Adrenal gland (tissue), 12 donors: Measurements from ENCODE around the gene CRK. TPM values are rescaled to one million over a fixed set of nuclear protein-coding genes. Genes with fewer than 3 reads are reported as not detected.
A peak's percentile ranks its signal among the peaks of the same experiment; 100 is the strongest.

Source experiments
- DNase-seq, 7 donors: peaks; one replicate each; pipeline ENCODE4 v3.0.0-alpha.2; 2019 to 2020
- H3K27ac ChIP-seq, 5 donors: fragments of 200-600 bp; sonication (generic) in 4 of 5; 1 replicate in 3 of 5; 2 replicates in 2 of 5; pipeline versions ENCODE4 v1.5.1 to v1.8.0; 2016 to 2020; ENCODE audit warnings: mild to moderate bottlenecking in 1 of 5
- H3K27me3 ChIP-seq: fragments of 200-600 bp; 2 replicates; pipeline ENCODE4 v1.8.0; 2021
- H3K36me3 ChIP-seq, 2 donors: fragments of 200-600 bp; replicated peaks in 1 of 2; 1 replicate in 1 of 2; 2 replicates in 1 of 2; pipeline versions ENCODE4 v1.5.1 to v1.8.0; 2018 to 2022
- H3K4me1 ChIP-seq, 2 donors: fragments of 200-600 bp; replicated peaks in 1 of 2; 1 replicate in 1 of 2; 2 replicates in 1 of 2; pipeline versions ENCODE4 v1.5.1 to v1.8.0; 2018 to 2021
- H3K4me3 ChIP-seq, 4 donors: fragments of 200-600 bp; sonication (generic) in 3 of 4; one replicate each; pipeline ENCODE4 v1.5.1; 2016 to 2018
- H3K9me3 ChIP-seq, 3 donors: fragments of 200-600 bp; sonication (generic) in 1 of 3; replicated peaks in 1 of 3; 1 replicate in 2 of 3; 2 replicates in 1 of 3; pipeline versions ENCODE4 v1.5.1 to v1.8.0; 2016 to 2021
- POLR2A ChIP-seq, 2 donors: fragments of 450-650 bp; IDR thresholded peaks; one replicate each; pipeline ENCODE4 v1.6.1; 2017; ENCODE audit warnings: antibody characterized with exemption in 2 of 2, mild to moderate bottlenecking in 2 of 2, moderate library complexity in 1 of 2
- WGBS, 4 donors: extraction: QIAGEN DNeasy Blood & Tissue Kit in 2 of 4; methylation state at CpG; one replicate each; pipeline versions ENCODE4 v1.1.5 to v1.1.7; 2013 to 2017; 5-methylcytosine and 5-hydroxymethylcytosine counted together
- intact Hi-C, 2 donors: fragments of 100-400 bp; cut with DNase I; formaldehyde crosslinking; loops; one replicate each; pipeline versions ENCODE4 v1.14.1 to v1.15.0; 2022 to 2023
- polyA plus RNA-seq, 3 donors: library from polyadenylated mRNA; stranded (reverse); fragments of 200-250 nt in 2 of 3; fragments of 350-450 nt in 1 of 3; fragmentation: Illumina TruSeq in 1 of 3; extraction: RNeasy Lipid Tissue Mini Kit (QIAGEN cat#74804) in 1 of 3; gene quantifications; one replicate each; pipeline ENCODE4 v1.2.3, GENCODE V29; 2013 to 2014
- total RNA-seq, 9 donors: library from RNA; depleted of rRNA in 4 of 9; stranded (reverse); fragments of >200 nt in 4 of 9; fragments of 120-200 nt in 1 of 9; fragmentation: NEBNext Ultra II Directional in 1 of 9; extraction: Animal tissue kit (Norgen Biotek cat#: 25700) in 1 of 9; gene quantifications; one replicate each; pipeline versions ENCODE4 v1.1.0 to v1.2.4, GENCODE V29; 2013 to 2023
- TF ChIP-seq, protein P1 (sequence below), 6 experiments: fragments of 450-650 bp in 4 of 6; fragments of 200-600 bp in 2 of 6; sonication (generic) in 1 of 6; IDR thresholded peaks; 1 replicate in 5 of 6; 2 replicates in 1 of 6; pipeline versions ENCODE4 v1.5.1 to v1.8.0; 2016 to 2021; ENCODE audit warnings: antibody characterized with exemption in 6 of 6, mild to moderate bottlenecking in 2 of 6, moderate library complexity in 1 of 6
- donor health status: healthy with polysubstance abuse.
- donor health status: Bipolar disorder and iron deficiency.
- donor health status: DM: yes; HTN: yes; CAD: no.
- donor health status: DM: no; HTN: no; CAD: no.
- donor health status: DM: no; HTN: no; CAD: no.
- donor health status: DM: yes; HTN: yes; CAD: no.

The CRK gene
- total and polyA plus RNA-seq, 12 donors, result 20.3 to 80.6 (median 58.5) TPM

DNA sequence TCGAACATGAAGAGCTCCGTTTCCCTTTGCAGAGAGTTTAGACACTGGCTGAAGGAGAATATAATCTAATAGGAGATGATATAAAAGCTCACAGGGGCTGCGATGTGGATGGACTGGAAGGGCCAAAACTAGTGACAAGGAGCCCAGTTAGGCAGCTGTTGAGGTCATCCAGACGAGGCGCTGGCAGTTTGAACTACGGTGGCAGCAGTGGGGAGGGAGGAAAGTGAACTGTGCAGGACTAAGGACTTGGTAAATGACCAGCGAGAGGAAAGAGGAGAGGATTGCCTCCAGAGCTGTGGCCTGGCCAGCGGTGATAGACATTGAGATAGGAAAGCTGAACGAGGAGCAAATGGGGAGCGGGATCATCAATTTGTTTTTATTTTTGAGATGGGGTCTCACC lies 41.4 kb downstream of the CRK start:
- peaks cover 0 to 2% of the 10 kb centered on the region in 2 donors for H3K36me3 ChIP-seq
- no peak overlapping the region for H3K4me3 ChIP-seq
- WGBS, 4 donors, result 81 to 85% (median 84%) methylated on average over 10 of the region's 10 CpGs
- no peaks in the 10 kb centered on the region for H3K4me1 ChIP-seq
- no peaks in the 10 kb centered on the region for H3K9me3 ChIP-seq
- DNase-seq, result no peak
- no peak overlapping the region for H3K27ac ChIP-seq
- intact Hi-C loops, result no loop called here
- H3K27me3 ChIP-seq, result no peaks in the 10 kb centered on the region
- TF ChIP-seq POLR2A (IDR thresholded peaks at IDR 0.05), result no peak
- TF ChIP-seq, protein P1, sequence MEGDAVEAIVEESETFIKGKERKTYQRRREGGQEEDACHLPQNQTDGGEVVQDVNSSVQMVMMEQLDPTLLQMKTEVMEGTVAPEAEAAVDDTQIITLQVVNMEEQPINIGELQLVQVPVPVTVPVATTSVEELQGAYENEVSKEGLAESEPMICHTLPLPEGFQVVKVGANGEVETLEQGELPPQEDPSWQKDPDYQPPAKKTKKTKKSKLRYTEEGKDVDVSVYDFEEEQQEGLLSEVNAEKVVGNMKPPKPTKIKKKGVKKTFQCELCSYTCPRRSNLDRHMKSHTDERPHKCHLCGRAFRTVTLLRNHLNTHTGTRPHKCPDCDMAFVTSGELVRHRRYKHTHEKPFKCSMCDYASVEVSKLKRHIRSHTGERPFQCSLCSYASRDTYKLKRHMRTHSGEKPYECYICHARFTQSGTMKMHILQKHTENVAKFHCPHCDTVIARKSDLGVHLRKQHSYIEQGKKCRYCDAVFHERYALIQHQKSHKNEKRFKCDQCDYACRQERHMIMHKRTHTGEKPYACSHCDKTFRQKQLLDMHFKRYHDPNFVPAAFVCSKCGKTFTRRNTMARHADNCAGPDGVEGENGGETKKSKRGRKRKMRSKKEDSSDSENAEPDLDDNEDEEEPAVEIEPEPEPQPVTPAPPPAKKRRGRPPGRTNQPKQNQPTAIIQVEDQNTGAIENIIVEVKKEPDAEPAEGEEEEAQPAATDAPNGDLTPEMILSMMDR (IDR thresholded peaks at IDR 0.05), result no peak

DNA sequence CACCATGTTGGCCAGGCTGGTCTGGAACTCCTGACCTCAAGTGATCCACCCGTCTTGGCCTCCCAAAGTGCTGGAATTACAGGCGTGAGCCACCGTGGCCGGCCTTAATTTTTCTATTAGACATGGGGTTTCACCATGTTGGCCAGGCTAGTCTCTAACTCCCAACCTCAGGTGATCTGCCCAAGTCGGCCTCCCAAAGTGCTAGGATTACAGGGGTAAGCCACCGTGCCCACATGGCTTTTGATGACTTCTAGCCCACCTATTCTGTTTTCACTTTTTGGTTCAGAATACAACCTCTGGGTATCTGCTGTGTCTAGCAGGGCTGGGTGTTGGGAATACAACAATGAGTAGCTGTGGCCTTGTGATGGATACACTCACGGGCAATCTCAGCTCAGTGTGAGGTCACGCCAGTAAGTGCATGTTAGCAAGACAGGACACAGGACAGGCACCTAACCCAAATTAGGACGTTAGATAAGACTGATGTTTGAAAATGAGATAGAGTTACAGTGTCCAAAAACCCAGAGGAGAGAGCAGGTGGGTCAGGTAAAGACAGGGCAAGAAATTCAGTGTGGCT lies 41.9 kb downstream of the CRK start:
- DNase-seq, result no peak
- intact Hi-C loops, result no loop called here

DNA sequence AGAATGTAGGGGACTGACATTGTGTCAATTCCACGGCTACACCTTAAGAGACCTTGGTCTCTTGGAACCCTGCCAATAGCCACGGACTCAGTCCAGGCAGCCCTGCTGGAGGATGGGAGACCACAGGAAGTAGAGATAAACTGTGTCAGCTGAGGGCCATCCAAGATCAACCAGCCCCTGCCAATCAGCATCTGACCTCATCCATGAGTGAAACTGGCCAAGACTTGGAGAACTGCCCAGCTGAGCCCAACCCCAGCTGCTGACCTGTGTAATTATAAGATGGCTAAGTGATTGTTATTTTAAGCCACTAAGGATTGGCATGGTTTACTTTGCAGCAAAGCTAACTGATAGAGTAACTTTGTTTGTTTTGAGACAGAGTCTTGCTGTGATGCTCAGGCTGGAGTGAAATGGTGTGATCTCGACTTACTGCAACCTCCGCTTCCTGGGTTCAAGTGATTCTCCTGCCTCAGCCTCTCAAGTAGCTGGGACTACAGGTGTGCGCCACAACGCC lies 42.7 kb downstream of the CRK start:
- no peaks in the 10 kb centered on the region for H3K9me3 ChIP-seq
- no peak overlapping the region for H3K4me3 ChIP-seq
- H3K27me3 ChIP-seq, result no peaks in the 10 kb centered on the region
- intact Hi-C loops, result no loop called here
- peak; percentile 83 to 92 (median 88) for DNase-seq
- 51 to 63% (median 58%) methylated on average over 6 of the region's 6 CpGs for WGBS, 4 donors
- peak overlapping the region in 1 of 5 donors; percentile 42 for H3K27ac ChIP-seq
- no peaks in the 10 kb centered on the region for H3K36me3 ChIP-seq
- TF ChIP-seq POLR2A (IDR thresholded peaks at IDR 0.05), result no peak
- TF ChIP-seq, protein P1 (IDR thresholded peaks at IDR 0.05), result no peak
- H3K4me1 ChIP-seq, result no peaks in the 10 kb centered on the region

More for the DNA sequence above, 41.9 kb downstream of the CRK start:
- H3K27ac ChIP-seq, result no peak overlapping the region
- H3K36me3 ChIP-seq, result no peaks in the 10 kb centered on the region
- no peaks in the 10 kb centered on the region for H3K4me1 ChIP-seq
- no peak overlapping the region for H3K4me3 ChIP-seq
- 69 to 83% (median 77%) methylated on average over 5 to 9 of the region's 9 CpGs for WGBS, 4 donors
- H3K27me3 ChIP-seq, result no peaks in the 10 kb centered on the region
- H3K9me3 ChIP-seq, result no peaks in the 10 kb centered on the region
- TF ChIP-seq, protein P1 (IDR thresholded peaks at IDR 0.05), result no peak
- TF ChIP-seq POLR2A (IDR thresholded peaks at IDR 0.05), result no peak

DNA sequence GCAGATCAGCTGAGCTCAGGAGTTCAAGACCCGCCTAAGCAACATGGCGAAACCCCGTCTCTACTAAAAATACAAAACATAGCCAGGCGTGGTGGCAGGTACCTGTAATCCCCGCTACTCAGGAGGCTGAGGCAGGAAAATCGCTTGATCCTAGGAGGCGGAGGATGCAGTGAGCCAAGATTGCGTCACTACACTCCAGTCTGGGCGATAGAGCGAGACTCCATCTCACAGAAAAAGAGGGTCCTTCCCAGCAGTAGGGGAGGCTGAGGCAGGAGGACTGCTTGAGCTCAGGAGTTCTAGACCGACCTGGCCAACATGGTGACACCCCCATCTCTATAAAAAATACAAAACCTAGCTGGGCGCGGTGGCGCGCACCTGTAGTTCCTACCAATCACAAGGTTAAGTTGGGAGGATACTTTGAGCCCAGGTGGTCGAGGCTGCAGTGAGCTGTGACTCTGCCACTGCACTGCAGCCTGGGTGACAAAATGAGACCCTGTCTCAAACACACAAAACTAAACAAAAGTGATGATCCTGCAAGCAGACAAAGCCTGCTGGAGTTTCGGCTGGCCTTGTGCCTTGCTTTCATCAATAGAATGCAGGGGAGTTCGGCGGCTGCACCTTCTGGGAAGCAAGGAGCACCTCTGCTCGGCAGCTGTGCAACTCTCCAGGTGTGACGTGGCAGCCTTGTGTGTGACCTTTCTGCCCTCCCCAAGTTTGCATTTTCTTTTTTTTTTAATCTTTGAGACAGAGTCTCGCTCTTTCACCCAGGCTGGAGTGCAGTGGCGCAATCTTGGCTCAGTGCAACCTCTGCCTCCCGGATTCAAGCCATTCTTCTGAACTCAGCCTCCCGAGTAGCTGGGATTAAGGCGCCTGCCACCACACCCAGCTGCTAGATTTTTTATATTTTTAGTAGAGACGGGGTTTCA lies 43.6 kb downstream of the CRK start:
- WGBS, 4 donors, result 75 to 77% (median 75%) methylated on average over 26 to 27 of the region's 27 CpGs
- Histone ChIP-seq H3K4me3 (no peak overlapping the region), H3K4me1 (no peaks in the 10 kb centered on the region), H3K27me3 (no peaks in the 10 kb centered on the region), H3K9me3 (no peaks in the 10 kb centered on the region), H3K36me3 (no peaks in the 10 kb centered on the region), H3K27ac (peak overlapping the region in 2 of 5 donors; percentile 25 to 42)
- intact Hi-C loops, result no loop called here
- TF ChIP-seq, protein P1 (IDR thresholded peaks at IDR 0.05), result no peak
- TF ChIP-seq POLR2A (IDR thresholded peaks at IDR 0.05), result no peak
- DNase-seq, result peak in 4 of 7 donors; percentile 43 to 49 (median 46)
